Pancreas (tissue), 10 donors: Measurements from ENCODE around the gene CCDC102A. TPM values are rescaled to one million over a fixed set of nuclear protein-coding genes. Genes with fewer than 3 reads are reported as not detected.
"Not testable (repeated sequence)": the region's sequence is repeated elsewhere in the genome, so short reads cannot be mapped to it uniquely, and the experiment has no call there.

Source experiments
- ATAC-seq, 4 donors: fragments of 200-7000 bp; cut with Tn5 transposase; one replicate each; pipeline versions ENCODE4 v1.8.0 to v1.9.1; 2020; ENCODE audit warnings: mild to moderate bottlenecking in 4 of 4, moderate library complexity in 4 of 4
- DNase-seq, 6 donors: peaks; one replicate each; pipeline ENCODE4 v3.0.0-alpha.2; 2020
- FAIRE-seq: peaks from 2 replicates; lab custom pipeline; 2012; peaks lifted over from hg19 to GRCh38; lab: Jason Lieb, UNC
- H3K27ac ChIP-seq, 4 donors: fragments of 200-600 bp; sonication (generic); 1 replicate in 3 of 4; 2 replicates in 1 of 4; pipeline versions ENCODE4 v1.5.0 to v1.8.0; 2020
- H3K27me3 ChIP-seq, 4 donors: fragments of 200-600 bp; one replicate each; pipeline ENCODE4 v1.8.0; 2021
- H3K36me3 ChIP-seq, 3 donors: fragments of 200-600 bp; sonication (generic) in 1 of 3; one replicate each; pipeline versions ENCODE4 v1.5.0 to v1.8.0; 2020 to 2021
- H3K4me1 ChIP-seq, 3 donors: fragments of 200-600 bp; one replicate each; pipeline ENCODE4 v1.8.0; 2021
- H3K4me3 ChIP-seq, 4 donors: fragments of 200-600 bp; sonication (generic) in 2 of 4; one replicate each; pipeline versions ENCODE4 v1.5.0 to v1.8.0; 2020 to 2021
- H3K9me3 ChIP-seq, 4 donors: fragments of 200-600 bp; one replicate each; pipeline ENCODE4 v1.8.0; 2021
- WGBS, 2 donors: extraction: QIAGEN DNeasy Blood & Tissue Kit; methylation state at CpG; one replicate each; pipeline ENCODE4 v1.1.7; 2013; 5-methylcytosine and 5-hydroxymethylcytosine counted together
- intact Hi-C, 3 donors: fragments of 100-400 bp; cut with DNase I; formaldehyde crosslinking; loops; one replicate each; pipeline versions ENCODE4 v1.11.1 to v1.14.2; 2022
- polyA plus RNA-seq, 2 donors: library from polyadenylated mRNA; stranded (reverse); fragments of 200-250 nt; gene quantifications; one replicate each; pipeline ENCODE4 v1.2.3, GENCODE V29; 2013
- total RNA-seq, 6 donors: library from RNA; stranded (reverse); fragmentation: NEBNext Ultra II Directional in 4 of 6; extraction: Animal tissue kit (Norgen Biotek cat#: 25700) in 4 of 6; gene quantifications; one replicate each; pipeline versions ENCODE4 v1.2.1 to v1.2.4, GENCODE V29; 2021 to 2023
- TF ChIP-seq, protein P1 (sequence below), 4 donors: fragments of 200-600 bp; sonication (generic) in 3 of 4; IDR thresholded peaks; one replicate each; pipeline versions ENCODE4 v1.5.0 to v1.8.0; 2021; ENCODE audit warnings: antibody characterized with exemption in 4 of 4
- donor health status: healthy with polysubstance abuse.
- donor health status: DM: no; HTN: no; CAD: no; lungs with moderate emphysema.
- donor health status: DM: no; HTN: no; CAD: no.
- donor health status: control.
- donor health status: control.
- donor health status: Bipolar disorder and iron deficiency.
- donor health status: DM: yes; HTN: yes; CAD: no.
- donor health status: DM: no; HTN: no; CAD: no.
- donor health status: DM: no; HTN: no; CAD: no.
- donor health status: DM: yes; HTN: yes; CAD: no.

Gene CCDC102A
- total and polyA plus RNA-seq, 8 donors: 2.2 to 5.8 (median 2.9) TPM

DNA sequence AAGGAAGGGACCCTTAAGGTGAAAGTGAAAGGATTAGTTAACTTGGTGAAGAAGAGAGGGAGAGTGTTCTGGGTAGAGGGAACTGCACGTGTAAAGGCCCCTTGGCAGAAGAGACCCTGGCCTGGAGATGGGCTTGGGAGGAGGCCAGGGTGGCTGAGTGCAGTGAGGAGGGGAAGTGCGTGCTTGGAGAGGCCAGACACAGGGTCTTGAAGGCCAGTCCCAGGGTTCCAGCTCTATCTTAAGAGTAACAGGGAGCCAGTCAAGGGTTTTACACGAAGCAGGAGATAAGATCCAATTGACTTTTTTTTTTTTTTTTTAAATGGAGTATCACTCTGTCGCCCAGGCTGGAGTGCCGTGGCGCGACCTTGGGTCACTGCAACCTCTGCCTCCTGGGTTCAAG, 34.9 kb downstream of the CCDC102A start:
- H3K9me3 ChIP-seq: no peaks in the 10 kb centered on the region
- 78 to 81% methylated on average over 7 of the region's 7 CpGs for WGBS, 2 donors
- no peak for ATAC-seq
- H3K4me1 ChIP-seq: no peaks in the 10 kb centered on the region
- H3K36me3 ChIP-seq: no peaks in the 10 kb centered on the region
- no peak overlapping the region for H3K27ac ChIP-seq
- no peak overlapping the region for H3K4me3 ChIP-seq
- no peak for FAIRE-seq
- no peak for DNase-seq
- TF ChIP-seq, protein P1, sequence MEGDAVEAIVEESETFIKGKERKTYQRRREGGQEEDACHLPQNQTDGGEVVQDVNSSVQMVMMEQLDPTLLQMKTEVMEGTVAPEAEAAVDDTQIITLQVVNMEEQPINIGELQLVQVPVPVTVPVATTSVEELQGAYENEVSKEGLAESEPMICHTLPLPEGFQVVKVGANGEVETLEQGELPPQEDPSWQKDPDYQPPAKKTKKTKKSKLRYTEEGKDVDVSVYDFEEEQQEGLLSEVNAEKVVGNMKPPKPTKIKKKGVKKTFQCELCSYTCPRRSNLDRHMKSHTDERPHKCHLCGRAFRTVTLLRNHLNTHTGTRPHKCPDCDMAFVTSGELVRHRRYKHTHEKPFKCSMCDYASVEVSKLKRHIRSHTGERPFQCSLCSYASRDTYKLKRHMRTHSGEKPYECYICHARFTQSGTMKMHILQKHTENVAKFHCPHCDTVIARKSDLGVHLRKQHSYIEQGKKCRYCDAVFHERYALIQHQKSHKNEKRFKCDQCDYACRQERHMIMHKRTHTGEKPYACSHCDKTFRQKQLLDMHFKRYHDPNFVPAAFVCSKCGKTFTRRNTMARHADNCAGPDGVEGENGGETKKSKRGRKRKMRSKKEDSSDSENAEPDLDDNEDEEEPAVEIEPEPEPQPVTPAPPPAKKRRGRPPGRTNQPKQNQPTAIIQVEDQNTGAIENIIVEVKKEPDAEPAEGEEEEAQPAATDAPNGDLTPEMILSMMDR (IDR thresholded peaks at IDR 0.05): no peak
- no peaks in the 10 kb centered on the region for H3K27me3 ChIP-seq
- intact Hi-C loops: no loop called here

DNA sequence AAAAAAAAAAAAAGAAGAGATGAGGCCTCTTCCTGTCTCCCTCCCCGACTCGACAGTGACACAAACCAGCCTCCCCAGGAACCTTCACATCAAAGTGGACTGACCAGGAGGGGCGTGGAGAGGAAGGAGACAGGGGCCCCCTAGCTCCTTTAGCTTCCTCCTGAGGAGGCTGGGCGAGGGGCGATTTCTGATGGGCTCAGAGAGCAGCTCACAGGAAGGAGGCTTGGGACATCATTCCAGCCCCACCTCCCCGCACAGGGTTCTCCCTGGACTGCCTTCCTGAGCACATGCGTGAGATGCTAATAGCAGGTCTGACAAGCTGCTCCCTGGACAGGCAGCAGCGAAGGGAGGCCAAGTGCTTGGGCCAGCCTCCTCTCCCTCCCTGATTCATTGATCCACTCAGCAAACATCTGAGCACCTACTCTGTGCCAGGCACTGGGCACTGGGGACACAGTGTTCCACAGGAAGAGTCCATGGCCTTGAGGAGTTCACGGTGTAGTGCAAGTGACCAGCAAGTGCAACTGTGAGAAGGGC, 35.7 kb downstream of the CCDC102A start:
- no peaks in the 10 kb centered on the region for H3K36me3 ChIP-seq
- H3K9me3 ChIP-seq: no peaks in the 10 kb centered on the region
- no peaks in the 10 kb centered on the region for H3K4me1 ChIP-seq
- intact Hi-C loops: no loop called here
- WGBS, 2 donors: 55 to 58% methylated on average over 9 of the region's 9 CpGs
- TF ChIP-seq, protein P1 (IDR thresholded peaks at IDR 0.05): no peak
- no peaks in the 10 kb centered on the region for H3K27me3 ChIP-seq
- DNase-seq: peak in 2 of 6 donors; percentile 44 to 52
- no peak overlapping the region for H3K4me3 ChIP-seq
- no peak overlapping the region for H3K27ac ChIP-seq
- FAIRE-seq: no peak
- peak; percentile 18 to 87 (median 69) for ATAC-seq

DNA sequence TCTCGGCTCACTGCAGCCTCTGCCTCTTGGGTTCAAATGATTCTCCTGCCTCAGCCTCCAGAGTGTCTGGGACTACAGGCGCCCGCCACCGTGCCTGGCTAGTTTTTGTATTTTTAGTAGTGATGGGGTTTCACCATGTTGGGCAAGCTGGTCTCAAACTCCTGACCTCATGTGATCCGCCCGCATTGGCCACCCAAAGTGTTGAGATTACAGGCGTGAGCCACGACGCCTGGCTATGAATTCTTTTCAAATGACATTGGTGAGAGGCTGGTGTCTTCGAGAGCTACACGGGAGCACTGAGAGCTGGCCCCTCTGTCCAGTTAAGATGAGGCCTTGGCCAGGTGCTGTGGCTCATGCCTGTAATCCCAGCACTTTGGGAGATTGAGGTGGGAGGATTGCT, 36.4 kb downstream of the CCDC102A start:
- H3K9me3 ChIP-seq, H3K36me3 ChIP-seq, FAIRE-seq, intact Hi-C loops, H3K27ac ChIP-seq, H3K4me1 ChIP-seq, DNase-seq, ATAC-seq, H3K4me3 ChIP-seq, H3K27me3 ChIP-seq: not testable (repeated sequence)
- WGBS, 2 donors: 88 to 92% methylated on average over 11 of the region's 11 CpGs

DNA sequence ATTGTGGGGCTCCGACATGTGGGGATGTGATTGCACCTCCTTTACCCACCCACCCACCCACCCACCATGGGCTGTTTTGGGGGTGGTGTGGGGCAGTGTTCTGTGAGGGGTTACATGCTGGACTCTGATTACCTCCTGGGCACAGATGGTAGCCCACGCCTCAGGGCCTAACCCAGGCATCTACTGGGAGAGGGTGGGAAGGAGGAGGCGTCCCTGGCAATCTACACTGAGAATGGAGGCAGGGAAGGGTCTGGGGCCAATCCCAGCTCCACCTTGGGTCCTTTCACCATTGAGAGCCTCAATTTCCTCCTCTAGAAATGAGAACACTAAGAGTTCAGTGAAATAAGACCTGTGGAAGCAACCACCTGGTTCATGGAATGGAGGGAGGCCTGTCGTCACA, 38.3 kb downstream of the CCDC102A start:
- FAIRE-seq: no peak
- H3K27me3 ChIP-seq: no peaks in the 10 kb centered on the region
- no peak for ATAC-seq
- no peak for DNase-seq
- intact Hi-C loops: no loop called here
- H3K4me1 ChIP-seq: no peaks in the 10 kb centered on the region
- no peak overlapping the region for H3K4me3 ChIP-seq
- H3K36me3 ChIP-seq: no peaks in the 10 kb centered on the region
- H3K9me3 ChIP-seq: no peaks in the 10 kb centered on the region
- no peak overlapping the region for H3K27ac ChIP-seq
- WGBS, 2 donors: 80 to 90% methylated on average over 4 of the region's 4 CpGs
- TF ChIP-seq, protein P1 (IDR thresholded peaks at IDR 0.05): no peak

DNA sequence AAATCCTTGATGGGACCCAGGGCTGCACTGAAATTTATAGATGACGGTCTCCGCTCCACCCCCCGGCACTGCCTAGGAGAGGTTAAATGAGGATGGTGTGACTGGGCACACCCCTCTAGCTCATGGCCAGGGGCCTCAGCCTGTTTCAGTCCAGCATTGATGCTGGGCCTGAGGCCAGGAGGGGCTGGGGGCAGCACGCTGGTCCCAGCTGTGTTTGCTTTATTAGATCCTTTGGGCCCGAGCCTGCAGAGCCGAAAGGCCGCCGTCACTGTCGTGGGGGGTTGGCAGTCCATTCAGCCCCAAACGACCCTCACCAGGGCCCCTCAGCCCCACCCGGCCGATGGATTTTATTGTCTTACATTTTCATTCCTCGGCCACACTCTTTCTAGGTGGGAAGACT, 39.2 kb downstream of the CCDC102A start:
- Histone ChIP-seq H3K9me3 (no peaks in the 10 kb centered on the region), H3K27ac (no peak overlapping the region), H3K27me3 (no peaks in the 10 kb centered on the region), H3K4me1 (no peaks in the 10 kb centered on the region), H3K36me3 (no peaks in the 10 kb centered on the region), H3K4me3 (no peak overlapping the region)
- no peak for FAIRE-seq
- TF ChIP-seq, protein P1 (IDR thresholded peaks at IDR 0.05): no peak
- ATAC-seq: no peak
- intact Hi-C loops: no loop called here
- DNase-seq: no peak
- 73 to 81% methylated on average over 13 of the region's 13 CpGs for WGBS, 2 donors
